ENCODE measurements around the gene ZNF853. TPM values are rescaled to one million over a fixed set of nuclear protein-coding genes. Genes with fewer than 3 reads are reported as not detected.

The ZNF853 gene
- total RNA-seq, 1 donor from 2014 or later, result 13.7 TPM

DNA sequence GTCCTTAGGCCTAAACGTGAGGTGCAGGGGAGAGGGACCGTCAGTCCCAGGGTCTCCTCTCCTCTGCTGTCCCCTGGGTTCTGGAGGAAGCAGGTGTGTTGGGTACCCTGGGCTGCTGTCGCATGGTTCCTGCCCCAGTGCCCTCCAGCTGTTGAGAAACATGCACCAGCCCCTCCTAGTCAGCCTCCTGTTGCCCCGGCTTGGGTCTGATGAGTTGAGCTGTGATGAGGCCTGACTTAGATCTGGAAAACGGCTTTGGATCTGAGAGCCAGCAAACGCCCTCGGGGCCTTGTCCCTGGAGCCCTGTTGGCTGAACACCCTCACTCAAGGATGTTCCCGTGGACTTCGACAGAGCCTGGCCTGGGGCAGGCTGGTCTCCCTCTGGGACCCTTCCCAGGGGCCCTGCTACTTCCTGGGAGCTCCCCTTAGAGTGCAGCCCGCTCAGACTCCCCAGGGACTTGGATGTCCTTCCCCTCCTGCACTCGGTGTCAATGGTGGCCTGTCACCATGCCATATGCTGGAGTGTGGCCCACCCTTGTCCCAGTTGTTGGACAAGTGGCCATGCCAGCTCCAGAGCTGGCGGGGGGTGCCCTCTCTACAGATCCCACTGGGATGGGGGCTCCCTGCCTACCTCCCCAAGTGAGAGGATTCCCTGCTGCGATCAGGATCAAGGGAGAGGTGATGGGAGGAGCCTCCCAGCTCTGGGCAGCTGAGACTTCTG is 34.0 kb downstream of the ZNF853 start:
- Mint-ChIP-seq H3K27ac (no peak overlapping the region), H3K9me3 (ENCODE audit: low read depth) (no peaks in the 10 kb centered on the region), H3K27me3 (no peaks in the 10 kb centered on the region), H3K36me3 (ENCODE audit: insufficient read depth) (peaks cover 24% of the 10 kb centered on the region), H3K4me1 (ENCODE audit: low read depth) (no peaks in the 10 kb centered on the region), H3K4me3 (ENCODE audit: low read depth) (no peak overlapping the region)
- DNase-seq (ENCODE audit: low spot score, unreplicated experiment), result no peak
- TF ChIP-seq, protein P1, sequence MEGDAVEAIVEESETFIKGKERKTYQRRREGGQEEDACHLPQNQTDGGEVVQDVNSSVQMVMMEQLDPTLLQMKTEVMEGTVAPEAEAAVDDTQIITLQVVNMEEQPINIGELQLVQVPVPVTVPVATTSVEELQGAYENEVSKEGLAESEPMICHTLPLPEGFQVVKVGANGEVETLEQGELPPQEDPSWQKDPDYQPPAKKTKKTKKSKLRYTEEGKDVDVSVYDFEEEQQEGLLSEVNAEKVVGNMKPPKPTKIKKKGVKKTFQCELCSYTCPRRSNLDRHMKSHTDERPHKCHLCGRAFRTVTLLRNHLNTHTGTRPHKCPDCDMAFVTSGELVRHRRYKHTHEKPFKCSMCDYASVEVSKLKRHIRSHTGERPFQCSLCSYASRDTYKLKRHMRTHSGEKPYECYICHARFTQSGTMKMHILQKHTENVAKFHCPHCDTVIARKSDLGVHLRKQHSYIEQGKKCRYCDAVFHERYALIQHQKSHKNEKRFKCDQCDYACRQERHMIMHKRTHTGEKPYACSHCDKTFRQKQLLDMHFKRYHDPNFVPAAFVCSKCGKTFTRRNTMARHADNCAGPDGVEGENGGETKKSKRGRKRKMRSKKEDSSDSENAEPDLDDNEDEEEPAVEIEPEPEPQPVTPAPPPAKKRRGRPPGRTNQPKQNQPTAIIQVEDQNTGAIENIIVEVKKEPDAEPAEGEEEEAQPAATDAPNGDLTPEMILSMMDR (IDR thresholded peaks at IDR 0.05; ENCODE audit: unreplicated experiment), result no peak

GRCh38 chr7:6650086-6650485 is 34.7 kb downstream of the ZNF853 start:
- H3K27me3 Mint-ChIP-seq, result no peaks in the 10 kb centered on the region
- no peaks in the 10 kb centered on the region for H3K9me3 Mint-ChIP-seq (ENCODE audit: low read depth)
- no peak for DNase-seq (ENCODE audit: low spot score, unreplicated experiment)
- no peak overlapping the region for H3K4me3 Mint-ChIP-seq (ENCODE audit: low read depth)
- no peak overlapping the region for H3K27ac Mint-ChIP-seq
- peaks cover 28% of the 10 kb centered on the region for H3K36me3 Mint-ChIP-seq (ENCODE audit: insufficient read depth)
- TF ChIP-seq, protein P1 (IDR thresholded peaks at IDR 0.05; ENCODE audit: unreplicated experiment), result no peak
- H3K4me1 Mint-ChIP-seq (ENCODE audit: low read depth), result no peaks in the 10 kb centered on the region

DNA sequence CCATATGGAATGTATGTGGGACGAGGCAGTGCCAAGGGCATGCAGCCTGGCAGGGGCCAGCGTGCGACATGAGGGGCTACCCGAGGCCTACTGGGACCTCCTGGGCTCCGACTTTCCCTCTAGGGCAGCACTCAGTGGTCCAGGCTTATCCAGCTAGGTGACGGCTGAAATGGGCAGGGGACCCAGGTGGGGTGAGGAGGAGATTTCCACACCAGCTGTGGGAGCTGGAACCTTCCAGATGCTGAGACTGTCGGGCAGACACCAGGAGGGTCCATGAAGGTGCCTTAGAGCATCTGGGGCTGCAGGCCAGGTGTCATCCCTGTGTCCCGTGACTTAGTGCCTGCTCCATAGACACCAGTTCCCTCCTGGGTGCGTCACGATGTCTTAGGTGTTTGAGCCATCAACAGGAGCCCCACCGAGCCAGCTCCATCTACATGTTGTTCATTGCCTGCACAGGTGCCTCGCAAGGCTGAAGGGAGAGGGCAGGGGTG is 35.2 kb downstream of the ZNF853 start:
- no peak overlapping the region for H3K4me3 Mint-ChIP-seq (ENCODE audit: low read depth)
- H3K27me3 Mint-ChIP-seq, result no peaks in the 10 kb centered on the region
- H3K9me3 Mint-ChIP-seq (ENCODE audit: low read depth), result no peaks in the 10 kb centered on the region
- peaks cover 32% of the 10 kb centered on the region for H3K36me3 Mint-ChIP-seq (ENCODE audit: insufficient read depth)
- TF ChIP-seq, protein P1 (IDR thresholded peaks at IDR 0.05; ENCODE audit: unreplicated experiment), result no peak
- H3K4me1 Mint-ChIP-seq (ENCODE audit: low read depth), result no peaks in the 10 kb centered on the region
- no peak for DNase-seq (ENCODE audit: low spot score, unreplicated experiment)
- H3K27ac Mint-ChIP-seq, result peak overlapping the region; percentile 91

- TF ChIP-seq, protein P1 (IDR thresholded peaks at IDR 0.05; ENCODE audit: unreplicated experiment), result no peak
- peaks cover 32% of the 10 kb centered on the region for H3K36me3 Mint-ChIP-seq (ENCODE audit: insufficient read depth)
- no peak for DNase-seq (ENCODE audit: low spot score, unreplicated experiment)
Observed at GRCh38 chr7:6651851-6652445, 36.5 kb downstream of the ZNF853 start.

GRCh38 chr7:6652446-6653011 is 37.1 kb downstream of the ZNF853 start:
- H3K36me3 Mint-ChIP-seq (ENCODE audit: insufficient read depth), result peaks cover 32% of the 10 kb centered on the region
- no peak overlapping the region for H3K27ac Mint-ChIP-seq
- H3K4me1 Mint-ChIP-seq (ENCODE audit: low read depth), result no peaks in the 10 kb centered on the region
- TF ChIP-seq, protein P1 (IDR thresholded peaks at IDR 0.05; ENCODE audit: unreplicated experiment), result no peak
- H3K4me3 Mint-ChIP-seq (ENCODE audit: low read depth), result no peak overlapping the region
- DNase-seq (ENCODE audit: low spot score, unreplicated experiment), result no peak
- H3K9me3 Mint-ChIP-seq (ENCODE audit: low read depth), result no peaks in the 10 kb centered on the region
- H3K27me3 Mint-ChIP-seq, result no peaks in the 10 kb centered on the region

More at GRCh38 chr7:6651851-6652445, 36.5 kb downstream of the ZNF853 start:
- Mint-ChIP-seq H3K4me1 (ENCODE audit: low read depth) (no peaks in the 10 kb centered on the region), H3K27ac (peak overlapping the region; percentile 91), H3K9me3 (ENCODE audit: low read depth) (no peaks in the 10 kb centered on the region), H3K27me3 (no peaks in the 10 kb centered on the region), H3K4me3 (ENCODE audit: low read depth) (no peak overlapping the region)
